ENCODE data around the gene BCCIP.

DNA sequence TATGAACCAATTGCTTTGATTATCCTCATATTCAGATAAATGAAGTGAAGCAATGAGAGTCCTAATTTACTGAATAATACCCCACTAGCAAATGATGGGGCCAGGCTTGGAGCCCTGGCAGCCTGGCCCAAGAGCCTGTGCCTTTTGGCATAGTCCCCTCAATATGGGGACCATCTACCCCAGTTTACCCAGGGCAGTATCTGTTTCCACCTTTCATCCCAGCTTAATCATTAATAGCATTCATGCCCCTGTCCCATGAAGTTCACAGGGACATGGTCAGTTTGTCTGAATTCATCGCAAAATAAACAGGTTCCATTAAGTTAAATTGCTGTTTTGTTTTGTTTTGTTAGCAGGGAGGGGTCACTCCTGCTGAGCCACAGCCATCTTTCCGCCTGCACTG is 25.5 kb downstream of the BCCIP start:
- TF ChIP-seq, protein P1, sequence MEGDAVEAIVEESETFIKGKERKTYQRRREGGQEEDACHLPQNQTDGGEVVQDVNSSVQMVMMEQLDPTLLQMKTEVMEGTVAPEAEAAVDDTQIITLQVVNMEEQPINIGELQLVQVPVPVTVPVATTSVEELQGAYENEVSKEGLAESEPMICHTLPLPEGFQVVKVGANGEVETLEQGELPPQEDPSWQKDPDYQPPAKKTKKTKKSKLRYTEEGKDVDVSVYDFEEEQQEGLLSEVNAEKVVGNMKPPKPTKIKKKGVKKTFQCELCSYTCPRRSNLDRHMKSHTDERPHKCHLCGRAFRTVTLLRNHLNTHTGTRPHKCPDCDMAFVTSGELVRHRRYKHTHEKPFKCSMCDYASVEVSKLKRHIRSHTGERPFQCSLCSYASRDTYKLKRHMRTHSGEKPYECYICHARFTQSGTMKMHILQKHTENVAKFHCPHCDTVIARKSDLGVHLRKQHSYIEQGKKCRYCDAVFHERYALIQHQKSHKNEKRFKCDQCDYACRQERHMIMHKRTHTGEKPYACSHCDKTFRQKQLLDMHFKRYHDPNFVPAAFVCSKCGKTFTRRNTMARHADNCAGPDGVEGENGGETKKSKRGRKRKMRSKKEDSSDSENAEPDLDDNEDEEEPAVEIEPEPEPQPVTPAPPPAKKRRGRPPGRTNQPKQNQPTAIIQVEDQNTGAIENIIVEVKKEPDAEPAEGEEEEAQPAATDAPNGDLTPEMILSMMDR (IDR thresholded peaks at IDR 0.05) = no peak
- TF ChIP-seq POLR2A (IDR thresholded peaks at IDR 0.05; ENCODE audit: low read depth) (no peak), EP300 (IDR thresholded peaks at IDR 0.05) (no peak), POLR2AphosphoS5 (IDR thresholded peaks at IDR 0.05) (no peak)

Measured in esophagus muscularis mucosa (tissue), 4 donors.